Activated gamma-delta T cell (primary cell): Measurements from ENCODE around the gene SMG9.
"Not testable (repeated sequence)": the region's sequence is repeated elsewhere in the genome, so short reads cannot be mapped to it uniquely, and the experiment has no call there.

Experiments
- DNase-seq: peaks from one replicate; lab custom pipeline; 2025; lab: John Stamatoyannopoulos, UW

SMG9 gene

DNA sequence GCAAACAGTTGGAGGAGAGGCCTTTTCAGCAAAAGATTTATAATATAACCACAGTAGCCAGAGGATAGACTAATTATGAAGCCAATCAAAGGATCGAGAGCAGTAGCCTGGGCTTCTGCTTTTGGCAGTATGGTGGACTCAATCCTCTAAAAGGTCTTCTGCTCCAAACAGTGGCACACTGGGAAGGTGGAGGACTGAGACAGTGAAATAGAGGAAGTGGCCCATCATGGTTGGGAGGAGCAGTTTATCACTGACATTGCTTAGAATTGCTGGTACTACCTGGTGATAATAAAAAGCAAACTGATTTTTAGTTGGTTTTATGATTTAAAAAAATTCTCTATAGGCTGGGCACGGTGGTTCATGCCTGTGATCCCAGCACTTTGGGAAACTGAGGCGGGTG, 63.9 kb downstream of the SMG9 start:
- DNase-seq, result no peak

- no peak for DNase-seq
Observed at GRCh38 chr19:43690444-43690843, 64.3 kb downstream of the SMG9 start.

GRCh38 chr19:43688059-43688701, 66.6 kb downstream of the SMG9 start:
- no peak for DNase-seq

DNA sequence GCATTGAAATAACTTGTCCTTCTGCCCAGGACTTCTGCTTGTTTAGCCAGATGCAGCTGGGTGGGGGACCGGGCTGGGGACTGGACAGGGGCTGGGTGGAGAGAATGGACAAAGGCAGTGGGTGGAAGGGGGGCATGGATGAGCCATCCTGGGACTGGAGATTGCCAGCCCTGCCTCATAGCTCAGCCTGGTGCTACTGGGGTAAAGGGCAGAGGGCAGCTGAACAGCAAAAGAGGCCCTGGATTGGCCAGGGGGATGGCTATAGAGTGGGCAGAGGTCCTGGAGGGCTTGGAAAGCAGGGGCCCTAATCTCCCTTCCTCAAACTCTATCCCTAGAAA, 67.1 kb downstream of the SMG9 start:
- no peak for DNase-seq

DNA sequence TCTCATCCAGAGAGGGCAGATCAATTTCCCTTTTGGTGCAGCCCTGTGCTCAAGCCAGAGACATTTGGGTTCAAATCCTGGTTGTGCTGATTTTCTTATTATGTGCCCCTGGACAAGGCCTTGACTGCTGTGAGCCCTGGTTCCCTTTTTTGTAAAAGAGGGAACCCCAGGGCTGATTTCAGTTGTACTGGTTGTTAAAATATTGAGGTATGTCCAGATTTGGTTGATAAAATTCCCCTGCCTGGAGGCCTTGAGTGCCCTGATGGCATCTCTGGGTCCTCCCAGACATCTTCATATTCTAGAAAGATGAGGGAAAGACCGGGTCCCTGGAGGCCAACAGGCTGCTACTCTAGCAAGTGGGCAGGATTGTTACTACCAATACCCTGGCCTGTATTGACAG, 70.4 kb downstream of the SMG9 start:
- no peak for DNase-seq

GRCh38 chr19:43683905-43684304, 70.9 kb downstream of the SMG9 start:
- no peak for DNase-seq

DNA sequence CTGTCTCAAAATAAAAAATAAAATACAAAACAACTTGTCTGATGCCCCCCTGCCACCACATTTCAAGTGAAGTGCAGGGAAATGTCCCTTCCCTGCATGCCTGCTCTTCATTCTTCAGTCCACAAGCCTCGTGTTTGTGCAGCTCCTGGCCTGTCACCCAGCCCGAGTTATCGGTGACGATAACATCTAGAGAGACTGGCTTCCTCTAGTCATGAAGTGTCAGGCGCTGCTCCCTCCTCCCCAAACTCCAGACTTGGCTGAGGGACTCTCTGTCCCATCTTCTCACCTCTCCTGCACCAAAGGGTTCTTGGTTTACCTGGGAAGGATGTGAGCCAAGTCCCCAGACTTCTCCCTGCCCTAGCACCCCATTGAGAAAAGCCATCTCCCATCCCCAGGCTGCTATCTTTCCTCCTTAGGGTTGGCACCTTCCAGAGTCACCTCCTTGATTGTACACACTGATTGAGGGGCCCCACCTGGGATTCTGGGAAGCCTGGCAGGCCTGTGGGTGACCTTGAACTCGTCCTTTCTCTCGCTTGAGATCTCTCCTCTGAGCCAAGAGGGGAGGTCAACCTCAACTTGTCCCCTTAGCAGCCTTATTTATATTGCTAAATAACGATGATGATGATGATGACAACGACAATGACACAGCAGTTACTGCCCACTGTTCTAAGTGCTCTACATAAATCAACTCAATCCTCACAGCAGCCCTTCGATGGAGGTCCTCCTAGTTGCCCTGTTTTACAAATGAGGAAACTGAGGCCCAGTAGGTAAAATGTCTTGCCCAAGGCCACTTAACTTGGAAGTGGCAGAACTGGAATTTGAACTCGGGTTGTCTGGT, 71.7 kb downstream of the SMG9 start:
- no peak for DNase-seq

- DNase-seq, result not testable (repeated sequence)
Observed at GRCh38 chr19:43682269-43682668, 72.5 kb downstream of the SMG9 start.

DNA sequence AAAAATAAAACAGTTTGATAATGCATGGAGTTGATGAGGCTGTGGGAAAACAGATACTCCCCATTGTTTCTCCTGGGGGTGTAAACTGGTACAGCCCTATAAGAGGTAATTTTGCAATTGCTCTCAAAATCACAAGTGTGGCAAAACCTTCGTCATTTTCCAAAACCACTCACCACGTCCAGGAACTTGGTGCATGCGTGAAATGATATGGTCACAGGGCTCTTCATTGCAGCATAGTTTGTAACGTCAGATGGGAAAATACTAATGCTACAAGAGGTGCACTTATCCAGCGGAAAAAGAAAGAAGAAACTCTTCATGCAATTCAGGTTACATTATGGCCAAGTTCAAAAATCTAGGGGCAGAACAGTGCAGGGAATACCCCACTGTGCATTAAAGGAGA, 72.9 kb downstream of the SMG9 start:
- DNase-seq, result no peak

- no peak for DNase-seq
Observed at GRCh38 chr19:43678512-43679261, 76.1 kb downstream of the SMG9 start.
